Femur (tissue), 1 donor: ENCODE measurements around the gene TINAG.

ENCODE experiments used
- DNase-seq: peaks from one replicate; pipeline ENCODE4 v3.0.0-alpha.2; 2017

TINAG gene

GRCh38 chr6:54428431-54428830 is 120.2 kb downstream of the TINAG start:
- DNase-seq = no peak

GRCh38 chr6:54431466-54431865 is 123.2 kb downstream of the TINAG start:
- no peak for DNase-seq
